IPS-18a (cell line): ENCODE results near the gene PMIS2.
"Not testable (repeated sequence)": the region's sequence is repeated elsewhere in the genome, so short reads cannot be mapped to it uniquely, and the experiment has no call there.

Experiments
- H3K27ac ChIP-seq: one replicate; pipeline ENCODE4 v1.5.1; 2013; ENCODE audit warnings: low read length
- H3K27me3 ChIP-seq: one replicate; pipeline ENCODE4 v1.6.1; 2013; ENCODE audit warnings: mild to moderate bottlenecking, low read length; ENCODE audit not compliant: control insufficient read depth, insufficient read depth
- H3K36me3 ChIP-seq: one replicate; pipeline ENCODE4 v1.6.1; 2013; ENCODE audit warnings: low read depth, low read length; ENCODE audit not compliant: control insufficient read depth
- H3K4me1 ChIP-seq: one replicate; pipeline ENCODE4 v1.6.1; 2013; ENCODE audit warnings: low read depth, low read length; ENCODE audit not compliant: control insufficient read depth
- H3K4me3 ChIP-seq: one replicate; pipeline ENCODE4 v1.5.1; 2013; ENCODE audit warnings: low read length
- H3K9ac ChIP-seq: one replicate; pipeline ENCODE4 v1.6.1; 2013; ENCODE audit warnings: mild to moderate bottlenecking, low read length, moderate library complexity
- H3K9me3 ChIP-seq: one replicate; pipeline ENCODE4 v1.6.1; 2013; ENCODE audit warnings: low read depth, low read length; ENCODE audit not compliant: control insufficient read depth

Gene PMIS2

GRCh38 chr19:35565016-35565856, 20.7 kb upstream of the PMIS2 start:
- no peaks in the 10 kb centered on the region for H3K27me3 ChIP-seq
- H3K9me3 ChIP-seq = no peaks in the 10 kb centered on the region
- no peak overlapping the region for H3K4me3 ChIP-seq
- H3K27ac ChIP-seq = no peak overlapping the region
- H3K9ac ChIP-seq = no peak overlapping the region
- H3K36me3 ChIP-seq = no peaks in the 10 kb centered on the region
- no peaks in the 10 kb centered on the region for H3K4me1 ChIP-seq

DNA sequence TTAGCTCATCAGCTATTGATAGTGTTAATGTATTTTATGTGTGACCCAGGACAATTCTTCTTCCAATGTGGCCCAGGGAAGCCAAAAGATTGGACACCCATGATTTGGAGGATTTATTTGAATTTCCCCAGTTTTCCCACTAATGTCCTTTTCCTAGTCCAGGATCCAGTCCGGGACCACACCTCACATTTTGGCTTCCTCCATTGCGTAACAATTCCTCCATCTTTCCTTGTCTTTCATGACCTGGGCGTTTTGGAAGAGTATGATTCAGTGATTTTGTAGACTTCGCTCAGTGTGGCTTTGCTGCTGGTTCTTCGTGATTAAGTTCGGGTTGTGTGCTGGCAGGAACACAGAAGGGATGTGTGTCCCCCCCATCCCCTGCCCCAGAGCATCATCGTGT, 19.2 kb upstream of the PMIS2 start:
- H3K4me3 ChIP-seq = no peak overlapping the region
- no peaks in the 10 kb centered on the region for H3K36me3 ChIP-seq
- H3K9ac ChIP-seq = no peak overlapping the region
- H3K27ac ChIP-seq = no peak overlapping the region
- no peaks in the 10 kb centered on the region for H3K9me3 ChIP-seq
- H3K27me3 ChIP-seq = no peaks in the 10 kb centered on the region
- no peaks in the 10 kb centered on the region for H3K4me1 ChIP-seq

DNA sequence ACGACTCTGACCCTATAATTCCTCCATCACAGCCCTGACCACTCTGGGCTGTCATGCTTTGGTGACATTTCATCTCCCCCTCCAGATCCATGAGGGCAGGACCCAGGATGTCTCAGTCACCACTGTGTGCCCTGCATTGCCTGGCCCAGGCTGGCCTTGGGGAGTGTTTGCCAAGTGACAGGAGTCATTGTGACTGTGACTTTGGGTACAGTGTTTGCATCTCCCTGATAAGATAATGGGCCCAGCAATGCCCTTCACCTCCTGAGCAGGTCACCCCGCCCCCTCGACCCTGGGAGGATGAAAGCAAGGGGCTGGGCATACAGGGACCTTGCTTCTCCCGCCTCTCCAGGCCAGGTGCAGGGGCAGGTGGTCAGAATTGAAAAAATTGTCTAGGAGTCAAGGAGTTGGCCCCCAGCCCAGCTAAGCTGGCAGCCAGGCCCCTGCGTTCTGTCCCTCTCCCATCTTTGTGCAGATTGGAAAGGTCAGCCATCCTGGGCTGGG, 16.6 kb upstream of the PMIS2 start:
- Histone ChIP-seq H3K9ac (no peak overlapping the region), H3K9me3 (no peaks in the 10 kb centered on the region), H3K4me1 (no peaks in the 10 kb centered on the region), H3K36me3 (no peaks in the 10 kb centered on the region), H3K27me3 (no peaks in the 10 kb centered on the region), H3K27ac (no peak overlapping the region), H3K4me3 (no peak overlapping the region)

- Histone ChIP-seq H3K27me3 (no peaks in the 10 kb centered on the region), H3K36me3 (no peaks in the 10 kb centered on the region), H3K9ac (no peak overlapping the region), H3K27ac (no peak overlapping the region), H3K4me3 (no peak overlapping the region), H3K4me1 (no peaks in the 10 kb centered on the region), H3K9me3 (no peaks in the 10 kb centered on the region)
These were observed 14.5 kb upstream of the PMIS2 start for GRCh38 chr19:35571406-35571965.

- Histone ChIP-seq H3K27me3 (no peaks in the 10 kb centered on the region), H3K4me1 (no peaks in the 10 kb centered on the region), H3K9ac (no peak overlapping the region), H3K9me3 (no peaks in the 10 kb centered on the region), H3K4me3 (no peak overlapping the region), H3K27ac (no peak overlapping the region), H3K36me3 (no peaks in the 10 kb centered on the region)
These were observed 8.1 kb upstream of the PMIS2 start for GRCh38 chr19:35577918-35578317.

GRCh38 chr19:35578707-35579106, 7.3 kb upstream of the PMIS2 start:
- no peak overlapping the region for H3K4me3 ChIP-seq
- no peaks in the 10 kb centered on the region for H3K36me3 ChIP-seq
- H3K27ac ChIP-seq = no peak overlapping the region
- no peaks in the 10 kb centered on the region for H3K9me3 ChIP-seq
- H3K27me3 ChIP-seq = no peaks in the 10 kb centered on the region
- no peak overlapping the region for H3K9ac ChIP-seq
- no peaks in the 10 kb centered on the region for H3K4me1 ChIP-seq

DNA sequence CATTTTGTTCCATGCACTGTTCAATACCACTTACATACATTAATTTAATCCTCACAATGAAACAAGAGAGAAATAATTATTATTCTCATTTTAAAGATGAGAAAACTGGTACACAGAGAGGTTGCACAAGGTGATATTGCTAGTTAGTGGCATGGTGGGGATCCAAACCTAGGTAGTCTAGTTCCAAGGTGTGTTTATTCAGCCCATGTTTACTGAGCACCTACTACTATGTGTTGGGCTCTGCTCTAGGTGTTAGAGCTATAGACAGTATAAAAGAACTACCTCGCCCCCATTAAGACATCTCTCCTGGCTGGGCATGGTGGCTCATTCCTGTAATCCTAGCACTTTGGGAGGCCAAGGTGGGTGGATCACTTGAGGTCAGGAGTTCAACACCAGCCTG, 3.2 kb upstream of the PMIS2 start:
- no peaks in the 10 kb centered on the region for H3K9me3 ChIP-seq
- no peak overlapping the region for H3K27ac ChIP-seq
- H3K4me1 ChIP-seq = no peaks in the 10 kb centered on the region
- H3K9ac ChIP-seq = no peak overlapping the region
- no peak overlapping the region for H3K4me3 ChIP-seq
- peaks cover 17% of the 10 kb centered on the region for H3K27me3 ChIP-seq
- H3K36me3 ChIP-seq = no peaks in the 10 kb centered on the region

DNA sequence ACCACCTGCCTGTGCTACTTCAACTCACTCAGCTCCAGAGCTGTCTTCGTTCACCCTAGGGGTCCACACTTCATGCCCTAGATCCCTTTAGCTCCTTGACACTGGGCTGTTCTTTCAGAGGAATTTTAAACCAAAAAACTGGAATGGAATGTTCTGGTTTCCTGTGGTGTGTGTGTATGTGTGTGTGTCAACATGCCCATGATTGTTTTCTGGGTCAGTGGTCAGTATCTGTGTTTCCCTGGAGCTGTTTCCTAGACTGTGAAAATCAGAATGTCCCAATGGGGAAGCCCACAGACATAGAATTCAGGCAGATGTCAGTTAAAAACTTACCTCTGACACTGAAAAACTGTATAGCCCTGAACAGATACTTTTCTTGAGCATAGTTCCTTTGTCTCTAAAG, 1.3 kb downstream of the PMIS2 start:
- Histone ChIP-seq H3K4me3 (no peak overlapping the region), H3K4me1 (no peaks in the 10 kb centered on the region), H3K36me3 (no peaks in the 10 kb centered on the region), H3K27ac (no peak overlapping the region), H3K27me3 (peaks cover 22% of the 10 kb centered on the region), H3K9ac (no peak overlapping the region), H3K9me3 (no peaks in the 10 kb centered on the region)

GRCh38 chr19:35590875-35591274, 4.9 kb downstream of the PMIS2 start:
- no peak overlapping the region for H3K4me3 ChIP-seq
- H3K27me3 ChIP-seq = peaks cover 11% of the 10 kb centered on the region
- no peak overlapping the region for H3K27ac ChIP-seq
- H3K4me1 ChIP-seq = no peaks in the 10 kb centered on the region
- no peak overlapping the region for H3K9ac ChIP-seq
- no peaks in the 10 kb centered on the region for H3K36me3 ChIP-seq
- H3K9me3 ChIP-seq = no peaks in the 10 kb centered on the region

- peaks cover 10% of the 10 kb centered on the region for H3K27me3 ChIP-seq
- no peaks in the 10 kb centered on the region for H3K4me1 ChIP-seq
- H3K36me3 ChIP-seq = no peaks in the 10 kb centered on the region
- no peak overlapping the region for H3K4me3 ChIP-seq
- no peaks in the 10 kb centered on the region for H3K9me3 ChIP-seq
- no peak overlapping the region for H3K27ac ChIP-seq
- no peak overlapping the region for H3K9ac ChIP-seq
These were observed 6.3 kb downstream of the PMIS2 start for GRCh38 chr19:35592226-35592625.

GRCh38 chr19:35595026-35595425, 9.1 kb downstream of the PMIS2 start:
- not testable (repeated sequence) for H3K36me3 ChIP-seq, H3K9me3 ChIP-seq, H3K9ac ChIP-seq, H3K4me3 ChIP-seq, H3K4me1 ChIP-seq, H3K27me3 ChIP-seq, H3K27ac ChIP-seq

- no peaks in the 10 kb centered on the region for H3K9me3 ChIP-seq
- H3K27ac ChIP-seq = no peak overlapping the region
- no peaks in the 10 kb centered on the region for H3K36me3 ChIP-seq
- H3K9ac ChIP-seq = no peak overlapping the region
- no peaks in the 10 kb centered on the region for H3K27me3 ChIP-seq
- no peaks in the 10 kb centered on the region for H3K4me1 ChIP-seq
- no peak overlapping the region for H3K4me3 ChIP-seq
These were observed 10.0 kb downstream of the PMIS2 start for GRCh38 chr19:35595928-35596327.
